Loucy (cell line): ENCODE results near the gene SULT4A1.

Source experiments
- H2AFZ ChIP-seq: fragments of 200-600 bp; sonication (generic); 2 replicates; pipeline ENCODE4 v1.6.0; 2016; ENCODE audit warnings: antibody characterized with exemption, mild to moderate bottlenecking, low read length, moderate library complexity
- H3F3A ChIP-seq: fragments of 200-600 bp; 2 replicates; pipeline ENCODE4 v1.6.0; 2016; ENCODE audit warnings: antibody characterized with exemption, low read depth, mild to moderate bottlenecking
- H3K27me3 ChIP-seq: fragments of 200-600 bp; sonication (generic); 2 replicates; pipeline ENCODE4 v1.6.1; 2014; ENCODE audit warnings: low read length, mild to moderate bottlenecking; ENCODE audit not compliant: insufficient read depth, poor library complexity, severe bottlenecking
- H3K36me3 ChIP-seq: fragments of 200-600 bp; sonication (generic); 2 replicates; pipeline ENCODE4 v1.6.1; 2016; ENCODE audit warnings: low read length; ENCODE audit not compliant: insufficient read depth
- H3K4me1 ChIP-seq: fragments of 200-600 bp; sonication (generic); 2 replicates; pipeline ENCODE4 v1.5.1; 2014; ENCODE audit warnings: low read length, mild to moderate bottlenecking; ENCODE audit not compliant: insufficient read depth, poor library complexity, severe bottlenecking
- H3K4me2 ChIP-seq: fragments of 200-600 bp; sonication (generic); 2 replicates; pipeline ENCODE4 v1.6.0; 2014; ENCODE audit warnings: antibody characterized with exemption, low read length, low read depth, mild to moderate bottlenecking; ENCODE audit not compliant: poor library complexity, severe bottlenecking
- H3K4me3 ChIP-seq: fragments of 200-600 bp; sonication (generic); 2 replicates; pipeline ENCODE4 v1.5.1; 2014; ENCODE audit warnings: low read length, mild to moderate bottlenecking, mixed read lengths; ENCODE audit not compliant: poor library complexity, severe bottlenecking
- H3K79me2 ChIP-seq: fragments of 200-600 bp; sonication (generic); 2 replicates; pipeline ENCODE4 v1.6.1; 2014; ENCODE audit warnings: low read length; ENCODE audit not compliant: insufficient read depth
- H3K9ac ChIP-seq: fragments of 200-600 bp; sonication (generic); 2 replicates; pipeline ENCODE4 v1.6.0; 2014; ENCODE audit warnings: mild to moderate bottlenecking, low read depth, low read length, moderate library complexity; ENCODE audit not compliant: poor library complexity, severe bottlenecking
- H3K9me2 ChIP-seq: fragments of 200-600 bp; sonication (generic); replicated peaks from 2 replicates; pipeline ENCODE4 v1.6.1; 2016; ENCODE audit warnings: low read depth, low read length, mixed read lengths
- H3K9me3 ChIP-seq: fragments of 200-600 bp; sonication (generic); 2 replicates; pipeline ENCODE4 v1.6.1; 2014; ENCODE audit warnings: mild to moderate bottlenecking, antibody characterized with exemption, low read length, low read depth; ENCODE audit not compliant: insufficient read depth
- H4K20me1 ChIP-seq: fragments of 200-600 bp; sonication (generic); 2 replicates; pipeline ENCODE4 v1.6.0; 2014; ENCODE audit warnings: antibody characterized with exemption, low read length, mild to moderate bottlenecking; ENCODE audit not compliant: insufficient read depth, poor library complexity, severe bottlenecking
- CTCF ChIP-seq: fragments of 200-600 bp; sonication (generic); conservative IDR thresholded peaks from 2 replicates; pipeline ENCODE4 v1.5.1; 2014; ENCODE audit warnings: mild to moderate bottlenecking, antibody characterized with exemption, low read length
- EZH2phosphoT487 ChIP-seq: fragments of 200-600 bp; IDR thresholded peaks from 2 replicates; pipeline ENCODE4 v1.6.1; 2018; ENCODE audit warnings: antibody characterized with exemption, mild to moderate bottlenecking, moderate library complexity, borderline replicate concordance

SULT4A1 gene

GRCh38 chr22:43802897-43803495 lies 59.3 kb downstream of the SULT4A1 start:
- TF ChIP-seq EZH2phosphoT487 = no peak
- TF ChIP-seq CTCF = no peak

GRCh38 chr22:43800970-43801369 lies 61.3 kb downstream of the SULT4A1 start:
- no peaks in the 10 kb centered on the region for H3K9me2 ChIP-seq
- H3K4me2 ChIP-seq = no peak overlapping the region
- no peaks in the 10 kb centered on the region for H3K4me1 ChIP-seq
- no peaks in the 10 kb centered on the region for H3K36me3 ChIP-seq
- no peak overlapping the region for H2AFZ ChIP-seq
- no peaks in the 10 kb centered on the region for H3K27me3 ChIP-seq
- no peak for TF ChIP-seq CTCF
- no peak for TF ChIP-seq EZH2phosphoT487
- H4K20me1 ChIP-seq = no peaks in the 10 kb centered on the region
- no peak overlapping the region for H3K4me3 ChIP-seq
- H3K79me2 ChIP-seq = no peaks in the 10 kb centered on the region
- no peaks in the 10 kb centered on the region for H3F3A ChIP-seq
- no peak overlapping the region for H3K9ac ChIP-seq
- no peaks in the 10 kb centered on the region for H3K9me3 ChIP-seq

More at GRCh38 chr22:43802897-43803495, 59.3 kb downstream of the SULT4A1 start:
- no peak overlapping the region for H2AFZ ChIP-seq
- no peak overlapping the region for H3K4me3 ChIP-seq
- H4K20me1 ChIP-seq = no peaks in the 10 kb centered on the region
- no peaks in the 10 kb centered on the region for H3F3A ChIP-seq
- no peaks in the 10 kb centered on the region for H3K27me3 ChIP-seq
- no peaks in the 10 kb centered on the region for H3K9me2 ChIP-seq
- H3K4me2 ChIP-seq = no peak overlapping the region
- H3K9ac ChIP-seq = no peak overlapping the region
- no peaks in the 10 kb centered on the region for H3K4me1 ChIP-seq
- H3K36me3 ChIP-seq = no peaks in the 10 kb centered on the region
- H3K79me2 ChIP-seq = no peaks in the 10 kb centered on the region
- no peaks in the 10 kb centered on the region for H3K9me3 ChIP-seq

GRCh38 chr22:43798492-43798891 lies 63.8 kb downstream of the SULT4A1 start:
- Histone ChIP-seq H3K36me3 (no peaks in the 10 kb centered on the region), H3K27me3 (no peaks in the 10 kb centered on the region), H3K9me2 (no peaks in the 10 kb centered on the region), H3K79me2 (no peaks in the 10 kb centered on the region), H3K4me2 (no peak overlapping the region), H4K20me1 (no peaks in the 10 kb centered on the region), H2AFZ (no peak overlapping the region), H3F3A (no peaks in the 10 kb centered on the region), H3K9me3 (no peaks in the 10 kb centered on the region), H3K4me3 (no peak overlapping the region), H3K9ac (no peak overlapping the region), H3K4me1 (no peaks in the 10 kb centered on the region)
- TF ChIP-seq EZH2phosphoT487 (no peak), CTCF (no peak)
